Fibroblast of skin of right biceps (primary cell): ENCODE measurements around the gene CROT.
"Not testable (repeated sequence)": the region's sequence is repeated elsewhere in the genome, so short reads cannot be mapped to it uniquely, and the experiment has no call there.

Experiments used
- DNase-seq: peaks from one replicate; pipeline ENCODE4 v3.0.0-alpha.2; 2013

The CROT gene

GRCh38 chr7:87345166-87345927 lies at the start of gene CROT:
CROT (plus strand) TSS chr7:87345664; CDS start chr7:87349069, 3,405 bp downstream.
- peak; percentile 92 for DNase-seq

- no peak for DNase-seq
These were observed 44.7 kb upstream of the CROT start for GRCh38 chr7:87300756-87301155.

DNA sequence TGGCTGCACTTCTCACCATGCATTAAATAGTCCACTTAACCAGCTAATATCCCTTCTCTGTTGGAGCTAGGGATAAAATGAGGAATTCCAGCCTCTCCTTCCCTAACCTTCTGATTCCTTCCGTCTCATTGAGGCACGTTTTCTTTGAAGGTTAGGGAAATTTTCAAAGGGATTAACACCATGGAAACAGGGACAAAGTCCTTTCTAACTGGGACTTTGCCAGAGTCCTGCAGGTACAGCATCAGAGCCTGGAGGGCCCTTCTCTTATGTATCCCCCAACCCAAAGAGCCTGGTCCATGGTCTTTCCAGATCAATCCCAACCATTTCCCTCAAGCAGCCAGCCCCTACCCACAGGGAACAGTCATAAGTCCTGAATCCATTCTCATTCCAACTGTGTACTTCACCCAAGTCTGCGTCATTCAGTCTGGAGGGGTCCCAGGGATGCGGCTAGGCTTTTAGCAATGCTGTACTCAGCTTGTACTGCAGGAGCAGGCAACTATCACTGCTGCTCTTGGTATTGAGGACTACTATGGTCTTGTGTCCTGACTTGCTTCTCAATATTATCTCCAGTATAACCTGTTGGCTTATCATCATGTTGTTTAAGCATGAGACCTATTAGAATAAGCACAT lies 34.6 kb upstream of the CROT start:
- peak; percentile 11 for DNase-seq

DNA sequence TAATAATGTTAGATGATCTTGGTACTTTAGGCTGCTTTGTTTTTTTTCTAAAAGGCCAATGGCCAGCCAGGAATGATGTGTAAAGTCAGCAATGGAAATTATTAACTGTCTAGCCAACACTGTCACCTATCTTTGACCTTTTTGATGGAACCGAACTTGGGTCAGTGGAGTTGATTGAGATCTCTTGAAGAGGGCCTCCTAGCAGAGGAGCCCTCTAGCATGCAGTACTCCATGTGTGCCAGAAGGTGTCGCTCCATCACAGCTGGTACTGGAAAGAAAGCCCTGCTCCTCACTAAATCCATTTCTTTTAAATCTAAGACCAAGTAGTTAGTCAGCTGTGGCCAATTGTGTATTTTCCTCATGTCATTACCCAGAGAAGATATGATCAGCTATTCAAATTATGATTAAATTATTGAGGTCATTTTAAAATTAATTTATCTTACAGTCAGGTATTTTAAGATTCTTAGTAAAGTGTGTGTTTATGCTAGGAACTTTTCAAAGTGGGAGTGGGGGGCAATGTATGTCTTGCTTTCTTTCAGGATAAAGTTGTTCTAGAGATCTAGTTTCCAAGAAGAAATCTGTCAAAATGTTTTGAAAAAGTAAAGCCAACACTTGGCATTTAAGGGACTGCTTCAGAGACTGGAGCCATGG lies 33.1 kb upstream of the CROT start:
- peak; percentile 52 for DNase-seq

DNA sequence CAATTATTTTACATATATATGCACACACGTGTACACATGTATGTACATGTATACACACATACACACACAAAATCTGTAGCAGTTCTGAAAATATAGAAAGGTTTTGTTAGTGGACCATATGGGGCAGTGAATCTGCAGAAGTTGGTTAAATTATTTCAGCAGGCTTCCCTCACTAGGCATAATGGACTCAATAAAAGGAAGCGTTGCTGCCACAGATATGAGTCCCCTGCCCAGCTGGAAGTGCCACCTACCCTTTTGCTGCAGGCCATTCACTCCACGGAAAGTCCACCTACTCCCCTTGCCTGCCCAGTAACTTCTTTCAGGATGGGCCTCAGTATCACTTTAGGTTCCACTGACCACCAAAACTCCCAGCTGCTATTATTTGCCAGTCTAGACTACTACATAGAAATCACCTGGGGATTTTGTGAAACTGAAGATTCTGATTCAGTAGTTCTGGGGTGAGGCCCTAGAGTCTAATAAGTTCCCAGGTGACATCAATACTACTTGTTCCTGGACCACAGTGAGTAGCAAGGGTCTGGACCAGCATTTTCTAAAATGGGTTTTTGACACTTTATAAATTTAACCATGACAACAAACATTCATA lies 29.3 kb upstream of the CROT start:
- DNase-seq = no peak

GRCh38 chr7:87316846-87317552 lies 28.5 kb upstream of the CROT start:
- DNase-seq = peak; percentile 64

DNA sequence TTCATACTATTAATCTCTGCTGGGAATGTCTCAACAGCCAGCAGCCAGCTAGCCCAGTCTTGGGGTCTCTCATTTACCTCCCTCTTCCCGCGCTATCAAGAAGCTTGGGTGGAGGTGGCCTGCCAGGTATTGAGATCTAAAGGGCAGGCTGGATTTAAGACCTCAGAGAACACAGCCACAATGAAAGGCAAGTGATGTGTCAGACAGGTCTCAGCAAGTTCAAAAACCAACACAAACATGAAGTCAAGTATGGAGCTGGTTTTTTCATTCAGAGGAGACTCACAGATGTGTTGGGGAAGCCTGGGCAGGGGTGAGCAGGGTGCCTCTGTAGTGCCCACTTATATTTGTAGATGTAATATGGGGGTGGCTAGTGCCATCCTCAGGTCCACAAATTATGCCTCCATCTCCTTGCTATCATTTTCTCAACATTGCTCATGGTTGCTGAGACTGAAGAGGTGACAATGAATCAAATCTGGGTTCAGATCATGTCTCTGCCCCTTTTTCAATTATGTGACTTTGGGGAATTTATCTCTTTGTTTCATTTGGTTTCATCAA lies 27.7 kb upstream of the CROT start:
- no peak for DNase-seq

DNA sequence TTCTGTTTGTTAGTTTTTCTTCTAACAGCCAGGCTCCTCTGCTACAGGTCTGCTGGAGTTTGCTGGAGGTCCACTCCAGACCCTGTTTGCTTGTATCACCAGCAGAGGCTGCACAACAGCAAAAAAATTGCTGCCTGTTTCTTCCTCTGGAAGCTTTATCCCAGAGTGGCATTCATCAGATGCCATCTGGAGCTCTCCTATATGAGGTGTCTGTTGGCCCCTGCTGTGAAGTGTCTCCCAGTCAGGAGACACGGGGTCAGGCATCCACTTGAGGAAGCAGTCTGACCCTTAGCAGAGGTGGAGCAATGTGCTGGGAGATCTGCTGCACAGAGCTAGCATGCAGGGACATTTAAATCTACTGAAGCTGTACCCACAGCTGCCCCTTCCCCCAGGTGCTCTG lies 26.7 kb upstream of the CROT start:
- no peak for DNase-seq

DNA sequence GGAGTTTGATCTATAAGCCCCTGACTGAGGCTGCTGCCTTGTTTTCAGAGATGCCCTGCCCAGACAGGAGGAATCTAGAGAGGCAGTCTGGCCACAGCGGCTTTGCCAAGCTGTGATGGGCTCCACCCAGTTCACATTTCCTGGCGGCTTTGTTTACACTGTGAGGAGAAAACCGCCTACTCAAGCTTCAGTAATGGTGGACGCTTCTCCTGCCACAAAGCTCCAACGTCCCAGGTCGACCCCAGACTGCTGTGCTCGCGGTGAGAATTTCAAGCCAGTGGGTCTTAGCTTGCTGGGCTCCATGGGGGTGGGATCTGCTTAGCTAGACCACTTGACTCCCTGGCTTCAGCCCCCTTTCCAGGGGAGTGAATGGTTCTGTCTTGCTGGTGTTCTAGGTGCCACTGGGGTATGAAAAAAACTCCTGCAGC lies 26.3 kb upstream of the CROT start:
- DNase-seq = not testable (repeated sequence)

GRCh38 chr7:87322912-87323311 lies 22.6 kb upstream of the CROT start:
- DNase-seq = no peak

DNA sequence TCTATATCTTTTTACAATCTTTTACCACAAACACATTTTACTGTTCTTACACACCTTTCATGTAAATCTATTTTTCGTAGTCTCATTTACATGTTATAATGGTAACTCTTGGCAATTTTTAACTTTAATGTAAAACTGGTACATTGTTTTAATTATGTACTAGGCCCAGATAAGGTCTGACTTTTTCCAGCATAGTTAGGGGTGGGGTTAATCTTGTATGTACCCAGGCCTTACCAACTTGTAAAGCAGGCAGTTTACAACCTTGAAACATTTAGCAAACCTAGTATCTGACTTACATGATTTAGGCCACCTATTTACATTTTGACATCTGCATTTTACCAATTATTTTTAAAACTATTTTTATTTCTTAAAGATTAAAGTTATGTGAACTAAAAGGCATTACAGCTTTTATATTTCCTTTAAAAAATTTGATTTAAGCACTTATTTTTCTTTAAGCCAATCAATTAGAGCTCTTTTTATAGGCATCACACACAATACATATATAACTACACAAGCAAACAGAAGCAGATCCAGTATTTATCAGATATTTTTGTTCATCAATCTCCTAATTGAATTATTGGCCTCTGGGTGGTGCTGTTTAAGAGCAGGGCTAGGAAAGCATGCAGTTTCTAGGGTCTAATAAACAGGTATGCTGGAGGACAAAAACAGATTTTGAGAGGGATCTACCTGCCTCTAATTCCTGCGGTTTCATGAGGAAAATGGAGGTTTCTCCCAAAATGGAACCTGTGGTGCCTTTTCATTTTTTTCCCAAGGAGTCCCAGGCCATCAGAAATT lies 19.7 kb upstream of the CROT start:
- no peak for DNase-seq

DNA sequence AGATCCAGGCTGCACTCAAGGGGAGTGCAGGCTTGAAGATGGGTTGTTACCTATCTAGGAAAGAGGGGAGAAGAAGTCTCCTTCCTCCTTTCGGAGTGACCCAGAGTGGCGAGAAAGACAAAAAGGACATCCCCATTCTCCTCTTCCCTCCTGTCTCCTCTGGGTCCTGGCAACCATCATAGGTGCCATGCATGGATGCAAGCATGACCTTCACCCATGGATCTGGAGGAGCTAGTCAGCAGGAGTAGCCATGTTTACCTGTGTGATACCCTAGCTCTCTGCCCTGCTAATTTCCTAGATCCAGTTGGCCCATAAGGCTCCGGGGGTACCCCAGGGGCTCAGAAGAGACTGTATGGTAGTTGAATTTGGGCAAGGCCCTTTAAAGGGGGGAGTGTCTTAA lies 17.2 kb upstream of the CROT start:
- peak; percentile 24 for DNase-seq

DNA sequence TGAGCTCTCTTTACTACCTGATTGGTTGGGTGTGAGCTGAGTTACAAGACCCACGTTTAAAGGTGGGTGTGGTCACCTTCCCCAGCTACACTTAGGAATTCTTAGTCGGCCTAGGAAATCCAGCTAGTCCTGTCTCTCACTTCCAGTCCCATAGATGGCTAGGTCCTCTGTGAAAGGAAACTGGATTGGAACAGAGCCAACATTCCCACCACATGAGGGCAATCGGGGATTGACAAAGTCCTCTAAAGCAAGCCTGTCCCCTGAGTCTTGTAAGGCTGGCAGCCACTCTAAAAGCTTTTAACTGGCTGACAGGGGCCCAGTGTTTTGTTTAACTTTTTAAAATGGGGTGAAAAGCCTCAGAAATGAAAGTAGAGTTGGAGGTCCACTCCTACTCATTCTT lies 15.1 kb upstream of the CROT start:
- peak; percentile 3 for DNase-seq

DNA sequence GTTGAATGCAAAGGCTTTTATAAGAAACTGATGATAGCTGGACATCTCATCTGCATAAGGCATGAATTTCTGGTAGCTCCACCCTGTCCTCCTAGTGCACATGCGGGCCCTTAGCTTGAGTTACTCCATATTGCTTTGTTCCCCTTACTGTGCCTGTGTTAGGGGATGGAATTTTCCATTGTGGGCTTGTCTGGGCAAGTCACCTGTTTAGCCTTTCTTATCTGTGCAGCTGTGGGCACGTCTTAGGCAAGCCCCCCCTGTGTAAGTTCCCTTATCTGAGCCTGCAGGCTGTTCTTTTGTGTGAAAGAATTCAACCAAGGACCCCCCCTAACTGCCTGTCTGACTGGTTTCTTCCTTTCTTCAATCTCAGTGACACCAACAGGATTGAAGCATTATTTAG lies 14.5 kb upstream of the CROT start:
- DNase-seq = no peak

DNA sequence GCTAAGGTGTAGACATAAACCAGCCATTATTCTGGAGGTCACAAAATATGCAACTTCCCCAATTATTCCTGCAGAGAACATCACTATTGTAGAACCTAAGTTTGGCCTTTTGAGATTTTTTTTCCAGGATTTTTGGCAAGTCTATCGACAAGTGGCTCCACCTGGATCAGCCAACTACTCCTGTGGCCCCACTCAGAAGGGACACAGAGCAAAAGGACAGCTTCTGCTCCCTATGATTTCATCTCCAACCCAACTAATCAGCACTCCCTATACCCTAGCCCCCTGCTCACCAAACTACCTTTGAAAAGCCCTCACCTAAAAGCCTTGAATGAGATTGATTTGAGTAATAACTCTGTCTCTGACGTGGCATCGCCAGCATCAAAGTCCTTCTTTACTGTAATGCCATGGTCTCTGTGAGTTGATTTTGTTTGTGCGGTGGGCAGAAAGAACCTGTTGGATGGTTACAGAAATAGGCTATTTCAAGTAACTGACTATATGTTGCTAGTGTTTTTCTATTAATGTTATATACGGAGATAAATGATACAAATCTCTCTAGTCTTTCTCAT lies 13.7 kb upstream of the CROT start:
- no peak for DNase-seq

- DNase-seq = no peak
These were observed 13.1 kb upstream of the CROT start for GRCh38 chr7:87332321-87332720.

DNA sequence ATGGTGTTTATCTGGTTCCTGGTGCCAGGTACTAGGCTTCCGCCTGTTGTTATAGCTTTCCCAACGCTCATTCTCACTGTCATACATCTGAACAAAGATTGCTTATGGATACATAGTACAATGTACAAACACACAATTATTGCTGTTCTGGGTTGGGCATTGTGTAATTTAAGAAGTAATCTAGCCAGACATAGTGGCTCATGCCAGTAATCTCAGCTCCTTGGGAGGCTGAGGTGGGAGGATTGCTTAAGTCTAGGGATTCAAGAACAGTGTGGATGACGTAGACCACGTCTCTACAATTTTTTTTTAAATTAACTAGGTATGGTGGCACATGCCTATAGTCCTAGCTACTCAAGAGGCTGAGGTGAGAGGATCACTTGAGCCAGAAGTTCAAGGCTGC lies 9.3 kb upstream of the CROT start:
- DNase-seq = no peak

GRCh38 chr7:87337331-87337730 lies 8.1 kb upstream of the CROT start:
- DNase-seq = no peak

GRCh38 chr7:87339373-87339897 lies 6.0 kb upstream of the CROT start:
- DNase-seq = no peak

DNA sequence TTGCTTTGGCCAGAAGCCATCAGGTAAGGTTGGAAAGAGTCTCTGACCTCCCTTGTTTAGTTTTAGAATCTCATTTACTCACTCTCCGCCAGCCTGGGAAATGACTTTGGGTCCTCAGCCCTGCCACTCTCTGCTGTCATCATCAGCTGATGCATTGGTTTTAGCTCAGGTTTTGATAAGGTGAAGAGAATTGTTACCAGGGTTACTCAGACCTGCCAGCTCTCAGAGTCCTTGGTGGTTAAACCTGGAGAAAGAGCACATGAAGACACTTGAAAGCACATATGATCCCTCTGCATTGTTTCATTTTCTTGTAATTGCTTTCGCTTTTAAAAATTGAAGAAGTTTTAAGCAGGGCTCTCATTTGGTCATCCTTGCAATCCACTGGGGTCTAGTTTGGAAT lies 4.0 kb upstream of the CROT start:
- DNase-seq = no peak

GRCh38 chr7:87342231-87342630 lies 3.2 kb upstream of the CROT start:
- peak; percentile 6 for DNase-seq
